HepG2 (cell line): ENCODE data around the gene SYTL2. TPM values are rescaled to one million over a fixed set of nuclear protein-coding genes. Genes with fewer than 3 reads are reported as not detected.

ENCODE experiments used
- ATAC-seq: fragments of 200-7000 bp; cut with Tn5 transposase; 3 replicates; pipeline ENCODE4 v1.9.1; 2020; ENCODE audit warnings: mild to moderate bottlenecking, moderate library complexity
- BruUV-seq: library from RNA; stranded (reverse); fragments of 400-500 nt; replicated peaks from 2 replicates; lab custom pipeline; 2021; lab: Mats Ljungman, UMichigan
- CTCF ChIA-PET: fragments of 300-600 bp; formaldehyde crosslinking; extraction: SDS; loops from one replicate; lab custom pipeline; 2021; ENCODE audit warnings: low total read pairs, inconsistent platforms, low intra/inter-chr PET ratio; lab: Yijun Ruan, JAX
- POLR2A ChIA-PET: fragments of 350-600 bp; sonication (Branson Sonifier 250); formaldehyde crosslinking; loops from one replicate; lab custom pipeline; 2020; ENCODE audit warnings: antibody characterized with exemption, inconsistent platforms; lab: Yijun Ruan, JAX
- DNase-seq: peaks from one replicate; pipeline ENCODE4 v3.0.0-alpha.2; 2015; ENCODE audit warnings: low spot score
- FAIRE-seq: peaks from 3 replicates; lab custom pipeline; 2011; peaks lifted over from hg19 to GRCh38; lab: Jason Lieb, UNC
- H2AFZ ChIP-seq: one replicate; pipeline ENCODE4 v1.6.1; 2011; ENCODE audit warnings: low read length, inconsistent platforms
- H3K27ac ChIP-seq: fragments of 300-600 bp; 3 replicates; pipeline ENCODE4 v1.8.0; 2011; ENCODE audit warnings: mixed run types, mild to moderate bottlenecking, mixed read lengths, low read length, inconsistent platforms; ENCODE audit not compliant: insufficient read depth; ENCODE audit errors: extremely low read length
- H3K27me3 ChIP-seq, 2 experiments: fragments of 200-600 bp in 1 of 2; 2 replicates in 1 of 2; 3 replicates in 1 of 2; pipeline versions ENCODE4 v1.6.0 to v1.8.0; 2011; ENCODE audit warnings: low read length in 2 of 2, mild to moderate bottlenecking in 2 of 2, moderate library complexity in 2 of 2, inconsistent platforms in 1 of 2; ENCODE audit not compliant: insufficient read depth in 2 of 2, control insufficient read depth in 1 of 2
- H3K36me3 ChIP-seq, 2 experiments: fragments of 200-600 bp in 1 of 2; replicated peaks in 1 of 2; 2 replicates in 1 of 2; 3 replicates in 1 of 2; pipeline versions ENCODE4 v1.5.1 to v1.8.0; 2011; ENCODE audit warnings: low read length in 2 of 2, inconsistent platforms in 1 of 2; ENCODE audit not compliant: insufficient read depth in 2 of 2, control insufficient read depth in 1 of 2
- H3K4me1 ChIP-seq: 2 replicates; pipeline ENCODE4 v1.5.1; 2012; ENCODE audit warnings: low read length, inconsistent platforms; ENCODE audit not compliant: insufficient read depth
- H3K4me2 ChIP-seq: 2 replicates; pipeline ENCODE4 v1.6.0; 2011; ENCODE audit warnings: low read depth, low read length, inconsistent platforms
- H3K4me3 ChIP-seq, 3 experiments: fragments of 200-600 bp in 1 of 3; sonication (generic), shearing (Covaris generic) in 1 of 3; replicated peaks in 1 of 3; 2 replicates each; pipeline ENCODE4 v1.5.1; 2011 to 2016; ENCODE audit warnings: low read length in 3 of 3, inconsistent platforms in 2 of 3, low read depth in 2 of 3, mild to moderate bottlenecking in 2 of 3, control low read depth in 1 of 3, mixed read lengths in 1 of 3; ENCODE audit not compliant: insufficient read depth in 1 of 3
- H3K79me2 ChIP-seq: one replicate; pipeline ENCODE4 v1.6.1; 2011; ENCODE audit warnings: low read length, inconsistent platforms; ENCODE audit not compliant: insufficient read depth
- H3K9ac ChIP-seq: 2 replicates; pipeline ENCODE4 v1.6.0; 2011; ENCODE audit warnings: mild to moderate bottlenecking, low read depth, low read length, inconsistent platforms; ENCODE audit not compliant: insufficient read depth
- H3K9me3 ChIP-seq: 2 replicates; pipeline ENCODE4 v1.5.1; 2012; ENCODE audit warnings: mild to moderate bottlenecking, low read length
- H4K20me1 ChIP-seq: 2 replicates; pipeline ENCODE4 v1.6.0; 2011; ENCODE audit warnings: inconsistent platforms, mild to moderate bottlenecking, low read length, moderate library complexity; ENCODE audit not compliant: insufficient read depth
- FOXA1 ChIP-seq, 2 experiments: fragments of 450-650 bp in 1 of 2; sonication (generic) in 1 of 2; formaldehyde crosslinking in 1 of 2; IDR thresholded peaks; 2 replicates each; pipeline versions ENCODE4 v1.4.0 to v1.6.1; 2016 to 2020; ENCODE audit warnings: missing genetic modification reagents in 1 of 2
- FOXK1 ChIP-seq: sonication (generic); formaldehyde crosslinking; IDR thresholded peaks from 2 replicates; pipeline ENCODE4 v1.4.0; 2020; ENCODE audit warnings: low read depth, missing genetic modification reagents, borderline replicate concordance
- HNRNPLL ChIP-seq: fragments of 200-400 bp; formaldehyde crosslinking; IDR thresholded peaks from 2 replicates; pipeline ENCODE4 v1.6.1; 2017; ENCODE audit warnings: mild to moderate bottlenecking, low read depth, low read length; ENCODE audit not compliant: poor library complexity, severe bottlenecking
- IRF2 ChIP-seq: IDR thresholded peaks from 2 replicates; pipeline ENCODE4 v1.6.1; 2018; ENCODE audit warnings: missing genetic modification reagents, missing compliant biosample characterization
- MXD4 ChIP-seq: IDR thresholded peaks from 2 replicates; pipeline ENCODE4 v1.6.1; 2016; ENCODE audit warnings: mild to moderate bottlenecking, missing biosample characterization, missing genetic modification reagents
- RXRA ChIP-seq: sonication (generic); formaldehyde crosslinking; IDR thresholded peaks from 2 replicates; pipeline ENCODE4 v1.5.1; 2020; ENCODE audit warnings: missing genetic modification reagents
- SP140L ChIP-seq: sonication (generic); formaldehyde crosslinking; IDR thresholded peaks from 2 replicates; pipeline ENCODE4 v1.4.0; 2020; ENCODE audit warnings: missing genetic modification reagents, borderline replicate concordance
- ZNF10 ChIP-seq: sonication (generic); formaldehyde crosslinking; IDR thresholded peaks from 2 replicates; pipeline ENCODE4 v1.4.0; 2020; ENCODE audit warnings: mild to moderate bottlenecking, low read depth, missing genetic modification reagents, borderline replicate concordance
- ZNF143 ChIP-seq: sonication (generic); formaldehyde crosslinking; IDR thresholded peaks from 2 replicates; pipeline ENCODE4 v1.4.0; 2020; ENCODE audit warnings: missing genetic modification reagents
- ZNF251 ChIP-seq: sonication (generic); formaldehyde crosslinking; IDR thresholded peaks from 2 replicates; pipeline ENCODE4 v1.9.0; 2021; ENCODE audit warnings: mild to moderate bottlenecking, missing genetic modification reagents
- ZNF343 ChIP-seq: sonication (generic); formaldehyde crosslinking; IDR thresholded peaks from 2 replicates; pipeline ENCODE4 v1.4.0; 2020; ENCODE audit warnings: mild to moderate bottlenecking, missing genetic modification reagents
- ZNF670 ChIP-seq: sonication (generic); formaldehyde crosslinking; IDR thresholded peaks from 2 replicates; pipeline ENCODE4 v1.8.0; 2022; ENCODE audit warnings: mild to moderate bottlenecking, missing genetic modification reagents, borderline replicate concordance
- ZNF850 ChIP-seq: sonication (generic); formaldehyde crosslinking; conservative IDR thresholded peaks from 2 replicates; pipeline ENCODE4 v1.9.0; 2021; ENCODE audit warnings: mild to moderate bottlenecking, missing genetic modification reagents
- WGBS: methylation state at CpG from one replicate; pipeline ENCODE4 v1.1.6; 2017; ENCODE audit warnings: low lambda C conversion rate; 5-methylcytosine and 5-hydroxymethylcytosine counted together
- in situ Hi-C: cut with HindIII; loops from 2 replicates; pipeline ENCODE4 v1.10.0; 2017; ENCODE audit warnings: low pct_unique_long_range_greater_than_20kb; ENCODE audit not compliant: extremely low pct_ligation_motif_present
- intact Hi-C: fragments of 100-400 bp; cut with micrococcal nuclease; formaldehyde crosslinking; loops from one replicate; pipeline ENCODE4 v1.10.0; 2022; ENCODE audit not compliant: unreplicated experiment
- polyA plus RNA-seq, 8 experiments: library from polyadenylated mRNA; depleted of rRNA in 3 of 8; stranded (reverse) in 7 of 8; unstranded in 1 of 8; fragments of >200 nt; fragmentation: Illumina TruSeq in 4 of 8; extraction: Trizol in 4 of 8; gene quantifications; 2 replicates each; pipeline versions ENCODE4 v1.2.1 to v1.2.3, GENCODE V29; 2011 to 2016; ENCODE audit warnings: low read depth in 4 of 8, missing spikeins in 1 of 8, mixed read lengths in 1 of 8; ENCODE audit not compliant: insufficient read depth in 1 of 8
- total RNA-seq, 5 experiments: library from RNA; depleted of rRNA; stranded (reverse); fragments of >200 nt; fragmentation: Illumina TruSeq; extraction: Trizol; gene quantifications; 2 replicates each; pipeline ENCODE4 v1.2.3, GENCODE V29; 2016; ENCODE audit warnings: low read depth in 1 of 5
- TF ChIP-seq, protein P1 (sequence below): sonication (generic); formaldehyde crosslinking; IDR thresholded peaks from 2 replicates; pipeline ENCODE4 v1.8.1; 2023; ENCODE audit warnings: missing genetic modification reagents, inconsistent platforms, borderline replicate concordance
- TF ChIP-seq, protein P2 (sequence below): sonication (generic); formaldehyde crosslinking; IDR thresholded peaks from 2 replicates; pipeline ENCODE4 v1.5.0; 2020; ENCODE audit warnings: mild to moderate bottlenecking, missing genetic modification reagents, borderline replicate concordance
- TF ChIP-seq, protein P3 (sequence below): sonication (generic); formaldehyde crosslinking; IDR thresholded peaks from 2 replicates; pipeline ENCODE4 v1.4.0; 2020; ENCODE audit warnings: missing genetic modification reagents
- TF ChIP-seq, protein P4 (sequence below): sonication (generic); formaldehyde crosslinking; IDR thresholded peaks from 2 replicates; pipeline ENCODE4 v1.8.1; 2023; ENCODE audit warnings: mild to moderate bottlenecking, missing genetic modification reagents

The SYTL2 gene
- total and polyA plus RNA-seq, 2 of the 13 experiments (the other 11 are each of a cell fraction or from before 2014, with no cell fraction given), result 0.77 to 0.90 TPM

GRCh38 chr11:85749287-85749834, 61.6 kb downstream of the SYTL2 start:
- no peaks in the 10 kb centered on the region for H3K27me3 ChIP-seq
- no peaks in the 10 kb centered on the region for H4K20me1 ChIP-seq
- in situ Hi-C loops (no loop called here), intact Hi-C loops (no loop called here)
- H3K4me3 ChIP-seq, result no peak overlapping the region
- no peaks in the 10 kb centered on the region for H3K36me3 ChIP-seq
- no TSS peak for BruUV-seq
- H3K27ac ChIP-seq, result no peak overlapping the region
- FAIRE-seq, result no peak
- H3K4me2 ChIP-seq, result no peak overlapping the region
- 33% methylated on average over 3 of the region's 3 CpGs for WGBS
- no peak overlapping the region for H3K9ac ChIP-seq
- no peak for DNase-seq
- no peaks in the 10 kb centered on the region for H3K9me3 ChIP-seq
- no peaks in the 10 kb centered on the region for H3K79me2 ChIP-seq
- H2AFZ ChIP-seq, result no peak overlapping the region
- H3K4me1 ChIP-seq, result no peaks in the 10 kb centered on the region
- POLR2A ChIA-PET, result no interaction called here
- no peak for ATAC-seq
- CTCF ChIA-PET, result no interaction called here
- TF ChIP-seq, protein P1, sequence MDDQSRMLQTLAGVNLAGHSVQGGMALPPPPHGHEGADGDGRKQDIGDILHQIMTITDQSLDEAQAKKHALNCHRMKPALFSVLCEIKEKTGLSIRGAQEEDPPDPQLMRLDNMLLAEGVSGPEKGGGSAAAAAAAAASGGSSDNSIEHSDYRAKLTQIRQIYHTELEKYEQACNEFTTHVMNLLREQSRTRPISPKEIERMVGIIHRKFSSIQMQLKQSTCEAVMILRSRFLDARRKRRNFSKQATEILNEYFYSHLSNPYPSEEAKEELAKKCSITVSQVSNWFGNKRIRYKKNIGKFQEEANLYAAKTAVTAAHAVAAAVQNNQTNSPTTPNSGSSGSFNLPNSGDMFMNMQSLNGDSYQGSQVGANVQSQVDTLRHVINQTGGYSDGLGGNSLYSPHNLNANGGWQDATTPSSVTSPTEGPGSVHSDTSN, result no peak
- TF ChIP-seq, protein P2, sequence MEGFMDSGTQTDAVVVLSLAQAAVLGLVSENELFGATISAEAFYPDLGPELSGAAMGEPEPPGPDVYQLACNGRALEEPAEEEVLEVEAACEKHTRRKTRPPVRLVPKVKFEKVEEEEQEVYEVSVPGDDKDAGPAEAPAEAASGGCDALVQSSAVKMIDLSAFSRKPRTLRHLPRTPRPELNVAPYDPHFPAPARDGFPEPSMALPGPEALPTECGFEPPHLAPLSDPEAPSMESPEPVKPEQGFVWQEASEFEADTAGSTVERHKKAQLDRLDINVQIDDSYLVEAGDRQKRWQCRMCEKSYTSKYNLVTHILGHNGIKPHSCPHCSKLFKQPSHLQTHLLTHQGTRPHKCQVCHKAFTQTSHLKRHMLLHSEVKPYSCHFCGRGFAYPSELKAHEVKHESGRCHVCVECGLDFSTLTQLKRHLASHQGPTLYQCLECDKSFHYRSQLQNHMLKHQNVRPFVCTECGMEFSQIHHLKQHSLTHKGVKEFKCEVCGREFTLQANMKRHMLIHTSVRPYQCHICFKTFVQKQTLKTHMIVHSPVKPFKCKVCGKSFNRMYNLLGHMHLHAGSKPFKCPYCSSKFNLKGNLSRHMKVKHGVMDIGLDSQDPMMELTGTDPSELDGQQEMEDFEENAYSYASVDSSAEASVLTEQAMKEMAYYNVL, result no peak
- TF ChIP-seq ZNF251 (CRISPR knock-in tag) (no peak), FOXK1 (no peak), FOXA1 (IDR thresholded peaks at IDR 0.05) (no peak), FOXA1 (CRISPR knock-in tag; IDR thresholded peaks at IDR 0.05) (no peak), IRF2 (CRISPR knock-in tag) (no peak), ZNF670 (CRISPR knock-in tag) (no peak), ZNF143 (CRISPR knock-in tag) (no peak), RXRA (no peak), HNRNPLL (no peak), ZNF850 (CRISPR knock-in tag) (no peak), ZNF343 (CRISPR knock-in tag) (no peak), MXD4 (CRISPR knock-in tag) (no peak), SP140L (CRISPR knock-in tag) (no peak), ZNF10 (CRISPR knock-in tag) (no peak)
- TF ChIP-seq, protein P3, sequence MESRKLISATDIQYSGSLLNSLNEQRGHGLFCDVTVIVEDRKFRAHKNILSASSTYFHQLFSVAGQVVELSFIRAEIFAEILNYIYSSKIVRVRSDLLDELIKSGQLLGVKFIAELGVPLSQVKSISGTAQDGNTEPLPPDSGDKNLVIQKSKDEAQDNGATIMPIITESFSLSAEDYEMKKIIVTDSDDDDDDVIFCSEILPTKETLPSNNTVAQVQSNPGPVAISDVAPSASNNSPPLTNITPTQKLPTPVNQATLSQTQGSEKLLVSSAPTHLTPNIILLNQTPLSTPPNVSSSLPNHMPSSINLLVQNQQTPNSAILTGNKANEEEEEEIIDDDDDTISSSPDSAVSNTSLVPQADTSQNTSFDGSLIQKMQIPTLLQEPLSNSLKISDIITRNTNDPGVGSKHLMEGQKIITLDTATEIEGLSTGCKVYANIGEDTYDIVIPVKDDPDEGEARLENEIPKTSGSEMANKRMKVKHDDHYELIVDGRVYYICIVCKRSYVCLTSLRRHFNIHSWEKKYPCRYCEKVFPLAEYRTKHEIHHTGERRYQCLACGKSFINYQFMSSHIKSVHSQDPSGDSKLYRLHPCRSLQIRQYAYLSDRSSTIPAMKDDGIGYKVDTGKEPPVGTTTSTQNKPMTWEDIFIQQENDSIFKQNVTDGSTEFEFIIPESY (CRISPR knock-in tag), result no peak
- TF ChIP-seq, protein P4, sequence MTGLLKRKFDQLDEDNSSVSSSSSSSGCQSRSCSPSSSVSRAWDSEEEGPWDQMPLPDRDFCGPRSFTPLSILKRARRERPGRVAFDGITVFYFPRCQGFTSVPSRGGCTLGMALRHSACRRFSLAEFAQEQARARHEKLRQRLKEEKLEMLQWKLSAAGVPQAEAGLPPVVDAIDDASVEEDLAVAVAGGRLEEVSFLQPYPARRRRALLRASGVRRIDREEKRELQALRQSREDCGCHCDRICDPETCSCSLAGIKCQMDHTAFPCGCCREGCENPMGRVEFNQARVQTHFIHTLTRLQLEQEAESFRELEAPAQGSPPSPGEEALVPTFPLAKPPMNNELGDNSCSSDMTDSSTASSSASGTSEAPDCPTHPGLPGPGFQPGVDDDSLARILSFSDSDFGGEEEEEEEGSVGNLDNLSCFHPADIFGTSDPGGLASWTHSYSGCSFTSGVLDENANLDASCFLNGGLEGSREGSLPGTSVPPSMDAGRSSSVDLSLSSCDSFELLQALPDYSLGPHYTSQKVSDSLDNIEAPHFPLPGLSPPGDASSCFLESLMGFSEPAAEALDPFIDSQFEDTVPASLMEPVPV (CRISPR knock-in tag), result no peak
